Measurements from ENCODE around the gene RFXANK. TPM values are rescaled to one million over a fixed set of nuclear protein-coding genes. Genes with fewer than 3 reads are reported as not detected.
"Not testable (repeated sequence)": the region's sequence is repeated elsewhere in the genome, so short reads cannot be mapped to it uniquely, and the experiment has no call there.

Gene RFXANK
- total RNA-seq, 1 donor from 2014 or later = 50.3 TPM

DNA sequence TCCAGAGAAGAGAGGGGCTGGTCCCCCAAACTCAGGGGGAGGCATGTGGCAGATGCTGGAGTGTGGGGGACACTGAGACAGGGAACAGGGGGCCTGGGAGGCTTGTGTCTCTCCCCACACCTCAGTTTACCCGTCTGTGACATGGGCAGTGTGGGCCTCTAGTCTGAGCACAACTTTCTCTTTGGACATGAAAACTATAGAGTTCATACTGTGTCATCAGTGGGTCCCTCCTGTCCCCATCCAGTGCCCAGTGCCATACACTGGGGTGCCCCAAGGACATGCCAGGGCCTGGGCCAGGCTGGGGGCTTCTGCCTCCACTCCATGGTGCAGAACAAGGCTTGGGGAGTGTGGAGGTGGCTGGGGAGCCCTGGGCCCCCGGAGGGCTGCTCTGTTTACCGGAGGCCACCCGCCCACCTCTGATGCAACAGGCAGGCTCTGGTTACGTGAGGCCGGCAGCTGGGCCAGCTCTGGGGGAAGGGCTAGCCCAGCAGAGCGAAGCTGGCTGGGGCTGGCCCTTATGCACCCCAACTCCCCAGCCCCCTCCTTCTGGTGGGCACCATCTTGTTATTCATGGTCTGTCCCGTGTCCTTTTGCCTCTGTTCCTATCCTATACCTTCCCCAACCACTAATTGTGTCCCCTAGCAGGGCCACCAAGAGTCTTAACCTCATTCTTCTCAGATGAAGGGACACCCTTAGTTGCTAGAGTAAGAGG is 20.1 kb upstream of the RFXANK start:
- no peaks in the 10 kb centered on the region for H3K36me3 ChIP-seq (ENCODE audit: control insufficient read depth, insufficient read depth, low read length)
- TF ChIP-seq, protein P1, sequence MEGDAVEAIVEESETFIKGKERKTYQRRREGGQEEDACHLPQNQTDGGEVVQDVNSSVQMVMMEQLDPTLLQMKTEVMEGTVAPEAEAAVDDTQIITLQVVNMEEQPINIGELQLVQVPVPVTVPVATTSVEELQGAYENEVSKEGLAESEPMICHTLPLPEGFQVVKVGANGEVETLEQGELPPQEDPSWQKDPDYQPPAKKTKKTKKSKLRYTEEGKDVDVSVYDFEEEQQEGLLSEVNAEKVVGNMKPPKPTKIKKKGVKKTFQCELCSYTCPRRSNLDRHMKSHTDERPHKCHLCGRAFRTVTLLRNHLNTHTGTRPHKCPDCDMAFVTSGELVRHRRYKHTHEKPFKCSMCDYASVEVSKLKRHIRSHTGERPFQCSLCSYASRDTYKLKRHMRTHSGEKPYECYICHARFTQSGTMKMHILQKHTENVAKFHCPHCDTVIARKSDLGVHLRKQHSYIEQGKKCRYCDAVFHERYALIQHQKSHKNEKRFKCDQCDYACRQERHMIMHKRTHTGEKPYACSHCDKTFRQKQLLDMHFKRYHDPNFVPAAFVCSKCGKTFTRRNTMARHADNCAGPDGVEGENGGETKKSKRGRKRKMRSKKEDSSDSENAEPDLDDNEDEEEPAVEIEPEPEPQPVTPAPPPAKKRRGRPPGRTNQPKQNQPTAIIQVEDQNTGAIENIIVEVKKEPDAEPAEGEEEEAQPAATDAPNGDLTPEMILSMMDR (IDR thresholded peaks at IDR 0.05; ENCODE audit: insufficient read depth, low read length, severe bottlenecking) = no peak
- DNase-seq (ENCODE audit: low read depth) = no peak
- FAIRE-seq = no peak
- H3K4me3 ChIP-seq (ENCODE audit: low read depth, low read length) = no peak overlapping the region
- H3K27me3 ChIP-seq (ENCODE audit: control insufficient read depth, insufficient read depth, low read length) = no peaks in the 10 kb centered on the region

DNA sequence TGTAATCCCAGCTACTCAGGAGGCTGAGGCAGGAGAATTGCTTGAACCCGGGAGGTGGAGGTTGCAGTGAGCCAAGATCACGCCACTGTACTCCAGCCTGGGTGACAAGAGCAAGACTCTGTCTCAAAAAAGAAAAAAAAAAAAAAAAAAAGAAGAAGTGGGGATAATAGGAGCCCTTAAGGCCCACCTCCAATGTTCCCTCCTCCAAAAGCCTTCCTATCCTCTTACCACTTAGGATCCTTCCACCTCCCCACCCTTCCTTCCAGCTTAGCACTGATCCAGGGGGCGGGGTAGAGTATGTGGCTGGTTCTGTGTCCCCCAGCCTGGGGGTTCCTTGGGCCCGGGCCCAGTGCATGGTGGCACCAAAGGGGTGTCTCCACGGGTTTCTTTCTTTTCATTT is 18.8 kb upstream of the RFXANK start:
- not testable (repeated sequence) for H3K4me3 ChIP-seq (ENCODE audit: low read depth, low read length); FAIRE-seq; H3K27me3 ChIP-seq (ENCODE audit: control insufficient read depth, insufficient read depth, low read length); DNase-seq (ENCODE audit: low read depth); H3K36me3 ChIP-seq (ENCODE audit: control insufficient read depth, insufficient read depth, low read length)

DNA sequence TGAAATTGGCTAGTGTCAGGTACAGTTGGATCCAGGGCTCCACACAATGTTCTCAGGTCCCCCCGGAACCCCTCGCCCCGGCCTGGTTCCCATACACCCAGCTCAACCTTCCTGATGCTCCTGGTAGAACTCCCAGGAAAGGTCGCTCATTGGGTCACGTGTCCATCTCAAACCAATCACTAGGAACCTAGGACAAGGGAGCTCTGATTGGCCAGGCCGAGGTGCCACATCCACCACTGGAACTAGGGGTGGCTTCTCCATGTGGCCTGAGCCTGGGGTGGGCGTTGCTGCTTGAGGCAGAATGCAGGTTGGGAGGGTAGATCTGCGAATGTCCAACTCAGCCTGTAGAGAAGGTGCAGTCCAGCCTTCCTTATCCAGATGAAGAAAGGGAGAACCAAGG is 15.1 kb upstream of the RFXANK start:
- Histone ChIP-seq H3K36me3 (ENCODE audit: control insufficient read depth, insufficient read depth, low read length) (peaks cover 9% of the 10 kb centered on the region), H3K4me3 (ENCODE audit: low read depth, low read length) (no peak overlapping the region), H3K27me3 (ENCODE audit: control insufficient read depth, insufficient read depth, low read length) (no peaks in the 10 kb centered on the region)
- DNase-seq (ENCODE audit: low read depth) (no peak), FAIRE-seq (no peak)
- TF ChIP-seq, protein P1 (IDR thresholded peaks at IDR 0.05; ENCODE audit: insufficient read depth, low read length, severe bottlenecking) = no peak

DNA sequence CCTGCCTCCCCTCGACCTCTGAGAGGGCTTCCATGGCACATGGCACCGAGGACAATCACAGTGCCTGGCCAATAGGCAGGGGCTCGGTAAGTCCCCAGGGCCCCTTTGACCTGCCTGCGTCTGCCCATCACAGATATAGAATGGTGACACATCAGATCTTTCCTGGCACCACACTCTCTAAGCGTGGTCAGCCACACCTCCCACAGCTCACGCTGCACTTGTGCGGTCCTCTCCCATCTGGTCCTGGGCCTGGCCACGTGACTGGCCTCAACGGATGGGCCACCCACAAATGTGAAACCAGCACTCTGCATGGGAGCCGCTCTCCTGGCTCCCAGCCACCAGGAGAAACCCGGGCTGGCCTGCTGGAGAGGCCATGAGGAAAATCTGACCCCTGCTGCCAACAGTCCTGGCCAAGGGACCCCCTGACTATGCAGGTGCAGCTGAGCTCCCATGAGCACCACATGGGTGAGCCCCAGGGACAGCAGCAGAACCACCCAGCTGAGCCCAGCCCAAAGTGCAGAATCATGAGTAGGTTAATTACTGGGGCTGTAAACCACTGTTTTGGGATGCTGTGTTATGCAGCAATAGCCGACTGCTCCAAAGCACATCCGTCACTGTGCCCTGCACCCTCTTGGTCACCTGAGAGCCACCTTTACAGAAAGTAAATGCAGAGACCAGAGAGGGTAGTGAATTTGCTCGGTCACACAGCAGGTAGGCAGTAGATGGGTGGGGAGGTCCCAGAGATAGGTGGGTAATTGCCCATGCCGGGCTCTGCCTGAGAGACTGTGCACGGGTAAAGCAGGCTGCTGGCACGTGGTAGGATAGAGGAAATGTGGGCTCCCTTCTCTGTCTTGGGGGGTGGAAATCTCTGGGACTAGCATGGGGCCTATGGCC is 12.3 kb upstream of the RFXANK start:
- TF ChIP-seq, protein P1 (IDR thresholded peaks at IDR 0.05; ENCODE audit: insufficient read depth, low read length, severe bottlenecking) = no peak
- no peak for FAIRE-seq
- peaks cover 9% of the 10 kb centered on the region for H3K36me3 ChIP-seq (ENCODE audit: control insufficient read depth, insufficient read depth, low read length)
- H3K4me3 ChIP-seq (ENCODE audit: low read depth, low read length) = no peak overlapping the region
- no peak for DNase-seq (ENCODE audit: low read depth)
- no peaks in the 10 kb centered on the region for H3K27me3 ChIP-seq (ENCODE audit: control insufficient read depth, insufficient read depth, low read length)

DNA sequence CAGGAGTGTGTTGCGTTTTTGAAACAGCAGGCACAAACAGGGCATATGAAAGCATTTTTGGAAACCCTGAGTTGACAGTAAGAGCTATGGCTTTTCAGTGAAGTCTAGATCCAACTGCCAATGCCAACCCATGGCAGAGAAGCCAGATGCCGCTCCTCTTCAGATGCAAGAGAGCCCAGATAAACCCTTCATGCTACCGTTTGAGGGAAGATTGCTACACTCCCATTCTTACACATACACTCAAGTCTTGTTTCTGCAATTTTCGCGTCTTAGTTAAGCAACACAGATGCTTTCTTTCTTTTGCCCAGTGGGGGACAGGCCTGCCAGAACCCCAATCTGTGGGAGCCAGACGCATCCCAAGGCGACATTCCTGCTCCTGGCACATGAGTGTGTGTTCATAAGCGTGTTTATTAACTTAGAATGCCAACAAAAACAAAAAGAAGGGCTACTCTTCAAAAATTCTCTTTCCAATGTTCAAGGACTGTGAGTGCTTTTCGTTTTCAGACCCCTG is 10.5 kb upstream of the RFXANK start:
- TF ChIP-seq, protein P1 (IDR thresholded peaks at IDR 0.05; ENCODE audit: insufficient read depth, low read length, severe bottlenecking) = no peak
- no peak overlapping the region for H3K4me3 ChIP-seq (ENCODE audit: low read depth, low read length)
- DNase-seq (ENCODE audit: low read depth) (no peak), FAIRE-seq (peak; percentile 36)
- H3K27me3 ChIP-seq (ENCODE audit: control insufficient read depth, insufficient read depth, low read length) = no peaks in the 10 kb centered on the region
- peaks cover 16% of the 10 kb centered on the region for H3K36me3 ChIP-seq (ENCODE audit: control insufficient read depth, insufficient read depth, low read length)

Data from bronchial epithelial cell (primary cell).